Fibroblast of the aortic adventitia (primary cell): Measurements from ENCODE around the gene GCNT4. TPM values are rescaled to one million over a fixed set of nuclear protein-coding genes. Genes with fewer than 3 reads are reported as not detected.

Experiments
- DNase-seq: peaks from one replicate; pipeline ENCODE4 v3.0.0-alpha.2; 2010; ENCODE audit warnings: low read depth
- H3K4me3 ChIP-seq: 2 replicates; pipeline ENCODE4 v1.5.1; 2011; ENCODE audit warnings: low read depth, mild to moderate bottlenecking, control low read depth, low read length, moderate library complexity
- CTCF ChIP-seq: IDR thresholded peaks from 2 replicates; pipeline ENCODE4 v1.5.1; 2011; ENCODE audit warnings: mild to moderate bottlenecking, low read length, control low read depth, inconsistent platforms; ENCODE audit not compliant: insufficient read depth
- total RNA-seq: library from RNA; depleted of rRNA; stranded (reverse); fragments of >200 nt; gene quantifications from 2 replicates; pipeline ENCODE4 v1.2.3, GENCODE V29; 2012; ENCODE audit warnings: low replicate concordance

The GCNT4 gene
- total RNA-seq, 1 donor = 2.5 TPM

GRCh38 chr5:75044406-75044805, 8.0 kb downstream of the GCNT4 start:
- H3K4me3 ChIP-seq = no peak overlapping the region
- DNase-seq = no peak
- TF ChIP-seq CTCF = no peak

GRCh38 chr5:75043633-75044264, 8.6 kb downstream of the GCNT4 start:
- no peak overlapping the region for H3K4me3 ChIP-seq
- no peak for TF ChIP-seq CTCF
- DNase-seq = no peak

GRCh38 chr5:75042522-75042921, 9.8 kb downstream of the GCNT4 start:
- H3K4me3 ChIP-seq = no peak overlapping the region
- no peak for TF ChIP-seq CTCF
- no peak for DNase-seq

- no peak for TF ChIP-seq CTCF
- peak; percentile 65 for DNase-seq
- no peak overlapping the region for H3K4me3 ChIP-seq
Measured at GRCh38 chr5:75040973-75041372, 11.4 kb downstream of the GCNT4 start.

- TF ChIP-seq CTCF = no peak
- DNase-seq = peak; percentile 45
- no peak overlapping the region for H3K4me3 ChIP-seq
Measured at GRCh38 chr5:75037106-75037505, 15.3 kb downstream of the GCNT4 start.

GRCh38 chr5:75034137-75034739, 18.1 kb downstream of the GCNT4 start:
- no peak for TF ChIP-seq CTCF
- H3K4me3 ChIP-seq = no peak overlapping the region
- no peak for DNase-seq
